ENCODE data around the gene ATRNL1.
"Not testable (repeated sequence)": the region's sequence is repeated elsewhere in the genome, so short reads cannot be mapped to it uniquely, and the experiment has no call there.

ATRNL1 gene

DNA sequence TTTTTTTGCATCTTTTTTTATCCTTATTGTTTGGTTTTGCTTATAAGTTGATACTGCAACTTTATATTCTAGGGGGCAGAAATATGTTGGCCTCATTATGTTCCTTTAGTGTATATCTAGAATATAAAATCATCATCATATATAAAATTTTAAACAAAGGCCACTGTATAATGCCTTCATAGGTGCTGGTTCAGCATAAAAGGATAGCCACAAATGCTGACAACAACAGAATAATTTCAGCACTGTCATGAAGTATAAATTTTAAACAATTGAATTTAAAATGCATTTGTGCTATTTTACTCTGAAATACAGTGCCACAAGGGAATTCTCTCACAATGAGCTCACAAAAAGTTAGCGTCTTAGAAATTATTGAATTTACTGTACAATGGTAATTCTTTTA lies 285.9 kb downstream of the ATRNL1 start:
- H3K9ac ChIP-seq (ENCODE audit: low read length) = no peak overlapping the region
- no peak overlapping the region for H3K27ac ChIP-seq (ENCODE audit: low read length)
- H3K9me3 ChIP-seq (ENCODE audit: control insufficient read depth, low read depth, low read length) = no peaks in the 10 kb centered on the region
- no peaks in the 10 kb centered on the region for H3K4me1 ChIP-seq (ENCODE audit: control insufficient read depth, low read depth, low read length)
- no peaks in the 10 kb centered on the region for H3K36me3 ChIP-seq (ENCODE audit: control insufficient read depth, low read depth, low read length)
- H3K4me3 ChIP-seq (ENCODE audit: low read length) = no peak overlapping the region
- no peaks in the 10 kb centered on the region for H3K27me3 ChIP-seq (ENCODE audit: control insufficient read depth, insufficient read depth, low read length)

DNA sequence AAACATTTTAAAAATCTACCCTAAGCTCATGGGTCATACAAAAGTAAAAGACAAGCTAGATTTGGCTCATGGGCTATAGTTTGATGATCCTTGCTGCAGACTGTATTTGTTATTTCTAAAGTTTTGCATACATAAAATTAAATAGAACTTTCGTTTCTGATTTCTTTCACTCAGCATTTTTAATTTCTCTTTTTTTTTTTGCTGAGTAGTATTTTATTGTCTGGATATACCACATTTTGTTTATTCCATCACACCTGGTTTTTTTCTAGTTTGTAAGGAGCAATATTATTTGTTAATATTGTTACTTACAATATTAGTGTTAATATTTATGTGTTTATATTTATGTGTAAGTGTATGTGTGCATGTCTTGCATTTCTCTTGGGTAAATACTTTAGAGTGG lies 291.5 kb downstream of the ATRNL1 start:
- H3K9me3 ChIP-seq (ENCODE audit: control insufficient read depth, low read depth, low read length) = no peaks in the 10 kb centered on the region
- H3K27ac ChIP-seq (ENCODE audit: low read length) = no peak overlapping the region
- H3K4me3 ChIP-seq (ENCODE audit: low read length) = no peak overlapping the region
- no peaks in the 10 kb centered on the region for H3K27me3 ChIP-seq (ENCODE audit: control insufficient read depth, insufficient read depth, low read length)
- H3K9ac ChIP-seq (ENCODE audit: low read length) = no peak overlapping the region
- H3K4me1 ChIP-seq (ENCODE audit: control insufficient read depth, low read depth, low read length) = no peaks in the 10 kb centered on the region
- H3K36me3 ChIP-seq (ENCODE audit: control insufficient read depth, low read depth, low read length) = no peaks in the 10 kb centered on the region

DNA sequence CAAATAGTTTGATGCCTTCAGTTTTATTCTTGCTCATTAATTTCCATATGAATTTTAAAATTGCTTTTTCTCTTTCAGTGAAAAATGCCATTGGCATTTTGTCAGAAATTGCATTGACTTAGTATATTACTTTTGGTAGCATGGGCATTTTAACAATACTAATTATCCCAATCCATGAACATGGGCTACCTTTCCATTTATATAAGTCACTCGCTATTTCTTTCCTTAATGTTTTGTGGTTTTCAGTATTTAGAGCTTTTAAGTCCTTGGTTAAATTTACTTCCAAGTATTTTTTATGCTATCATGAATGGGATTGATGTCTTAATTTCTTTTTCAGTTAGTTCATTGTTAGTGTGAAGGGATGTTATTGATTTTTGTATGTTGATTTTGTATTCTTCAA lies 297.4 kb downstream of the ATRNL1 start:
- H3K4me1 ChIP-seq (ENCODE audit: control insufficient read depth, low read depth, low read length) = no peaks in the 10 kb centered on the region
- H3K4me3 ChIP-seq (ENCODE audit: low read length) = no peak overlapping the region
- no peaks in the 10 kb centered on the region for H3K36me3 ChIP-seq (ENCODE audit: control insufficient read depth, low read depth, low read length)
- H3K27me3 ChIP-seq (ENCODE audit: control insufficient read depth, insufficient read depth, low read length) = no peaks in the 10 kb centered on the region
- no peaks in the 10 kb centered on the region for H3K9me3 ChIP-seq (ENCODE audit: control insufficient read depth, low read depth, low read length)
- no peak overlapping the region for H3K9ac ChIP-seq (ENCODE audit: low read length)
- no peak overlapping the region for H3K27ac ChIP-seq (ENCODE audit: low read length)

DNA sequence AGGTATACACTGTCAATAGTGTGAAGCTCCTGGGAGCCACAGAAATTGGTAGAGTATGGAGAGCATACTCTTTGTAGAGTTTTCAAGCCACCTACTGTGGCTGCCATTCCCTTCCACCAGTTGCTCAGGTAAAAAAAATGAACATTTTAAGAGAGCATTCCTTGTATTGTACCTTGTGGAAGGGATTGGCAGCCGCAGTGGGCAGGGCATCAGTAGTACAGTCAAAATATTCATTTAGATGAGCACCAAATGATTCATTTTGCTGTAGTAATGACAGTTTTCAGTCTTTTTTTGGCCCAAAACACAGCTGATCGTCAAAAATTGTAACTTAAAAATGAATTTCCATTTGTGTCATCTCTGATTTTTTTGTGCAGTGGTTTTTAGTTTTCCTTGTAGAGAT lies 304.9 kb downstream of the ATRNL1 start:
- Histone ChIP-seq H3K4me1 (ENCODE audit: control insufficient read depth, low read depth, low read length) (no peaks in the 10 kb centered on the region), H3K9me3 (ENCODE audit: control insufficient read depth, low read depth, low read length) (no peaks in the 10 kb centered on the region), H3K4me3 (ENCODE audit: low read length) (no peak overlapping the region), H3K27me3 (ENCODE audit: control insufficient read depth, insufficient read depth, low read length) (no peaks in the 10 kb centered on the region), H3K36me3 (ENCODE audit: control insufficient read depth, low read depth, low read length) (no peaks in the 10 kb centered on the region), H3K27ac (ENCODE audit: low read length) (no peak overlapping the region), H3K9ac (ENCODE audit: low read length) (no peak overlapping the region)

DNA sequence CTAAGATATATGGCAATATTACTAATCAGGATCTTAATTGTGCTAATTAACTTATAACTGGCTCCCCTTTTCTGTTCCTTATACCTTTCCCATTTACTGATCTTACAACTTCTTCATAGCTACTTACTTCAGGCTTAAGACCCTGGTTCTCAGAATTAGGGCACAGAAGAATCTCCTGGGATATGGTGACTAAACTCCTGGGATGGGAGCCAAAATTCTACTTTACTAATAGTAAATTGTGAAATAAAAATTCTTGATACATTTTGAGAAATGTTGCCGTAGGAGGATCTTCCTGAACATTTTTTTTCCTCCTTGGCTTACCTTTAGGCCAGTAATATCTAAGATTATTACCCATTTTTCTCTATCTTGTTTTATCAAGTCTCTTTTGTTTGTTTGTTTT lies 309.5 kb downstream of the ATRNL1 start:
- H3K4me3 ChIP-seq (ENCODE audit: low read length) = no peak overlapping the region

DNA sequence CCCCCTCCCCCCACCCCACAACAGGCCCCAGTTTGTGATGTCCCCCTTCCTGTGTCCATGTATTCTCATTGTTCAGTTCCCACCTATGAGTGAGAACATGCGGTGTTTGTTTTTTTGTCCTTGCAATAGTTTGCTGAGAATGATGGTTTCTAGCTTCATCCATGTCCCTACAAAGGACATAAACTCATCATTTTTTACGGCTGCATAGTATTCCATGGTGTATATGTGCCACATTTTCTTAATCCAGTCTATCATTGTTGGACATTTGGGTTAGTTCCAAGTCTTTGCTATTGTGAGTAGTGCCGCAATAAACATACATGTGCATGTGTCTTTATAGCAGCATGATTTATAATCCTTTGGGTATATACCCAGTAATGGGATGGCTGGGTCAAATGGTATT lies 312.7 kb downstream of the ATRNL1 start:
- H3K36me3 ChIP-seq (ENCODE audit: control insufficient read depth, low read depth, low read length); H3K27me3 ChIP-seq (ENCODE audit: control insufficient read depth, insufficient read depth, low read length); H3K27ac ChIP-seq (ENCODE audit: low read length); H3K4me3 ChIP-seq (ENCODE audit: low read length); H3K9me3 ChIP-seq (ENCODE audit: control insufficient read depth, low read depth, low read length); H3K4me1 ChIP-seq (ENCODE audit: control insufficient read depth, low read depth, low read length); H3K9ac ChIP-seq (ENCODE audit: low read length): not testable (repeated sequence)

More for the DNA sequence above, 309.5 kb downstream of the ATRNL1 start:
- H3K9me3 ChIP-seq (ENCODE audit: control insufficient read depth, low read depth, low read length) = no peaks in the 10 kb centered on the region
- H3K36me3 ChIP-seq (ENCODE audit: control insufficient read depth, low read depth, low read length) = no peaks in the 10 kb centered on the region
- no peak overlapping the region for H3K9ac ChIP-seq (ENCODE audit: low read length)
- H3K27ac ChIP-seq (ENCODE audit: low read length) = no peak overlapping the region
- no peaks in the 10 kb centered on the region for H3K4me1 ChIP-seq (ENCODE audit: control insufficient read depth, low read depth, low read length)
- no peaks in the 10 kb centered on the region for H3K27me3 ChIP-seq (ENCODE audit: control insufficient read depth, insufficient read depth, low read length)

DNA sequence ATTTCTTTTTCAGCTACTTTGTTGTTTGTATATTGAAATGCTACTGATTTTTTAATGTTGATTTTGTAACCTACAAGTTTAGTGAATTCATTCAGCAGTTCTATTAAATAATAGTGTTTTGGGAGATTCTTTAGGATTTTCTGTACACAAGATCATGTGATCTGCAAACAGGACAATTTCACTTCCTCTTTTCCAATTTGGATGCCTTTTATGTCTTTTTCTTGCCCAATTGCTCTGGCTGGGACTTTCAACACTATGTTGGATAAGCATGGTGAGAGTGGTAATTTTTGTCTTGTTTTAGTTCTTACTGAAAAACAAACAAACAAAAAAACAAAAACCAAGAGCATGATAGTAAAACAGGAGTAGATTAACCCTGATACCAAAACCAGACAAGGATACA lies 316.2 kb downstream of the ATRNL1 start:
- H3K4me3 ChIP-seq (ENCODE audit: low read length) = no peak overlapping the region
- H3K27me3 ChIP-seq (ENCODE audit: control insufficient read depth, insufficient read depth, low read length) = no peaks in the 10 kb centered on the region
- H3K36me3 ChIP-seq (ENCODE audit: control insufficient read depth, low read depth, low read length) = no peaks in the 10 kb centered on the region
- H3K9ac ChIP-seq (ENCODE audit: low read length) = no peak overlapping the region
- no peaks in the 10 kb centered on the region for H3K4me1 ChIP-seq (ENCODE audit: control insufficient read depth, low read depth, low read length)
- H3K27ac ChIP-seq (ENCODE audit: low read length) = no peak overlapping the region
- no peaks in the 10 kb centered on the region for H3K9me3 ChIP-seq (ENCODE audit: control insufficient read depth, low read depth, low read length)

DNA sequence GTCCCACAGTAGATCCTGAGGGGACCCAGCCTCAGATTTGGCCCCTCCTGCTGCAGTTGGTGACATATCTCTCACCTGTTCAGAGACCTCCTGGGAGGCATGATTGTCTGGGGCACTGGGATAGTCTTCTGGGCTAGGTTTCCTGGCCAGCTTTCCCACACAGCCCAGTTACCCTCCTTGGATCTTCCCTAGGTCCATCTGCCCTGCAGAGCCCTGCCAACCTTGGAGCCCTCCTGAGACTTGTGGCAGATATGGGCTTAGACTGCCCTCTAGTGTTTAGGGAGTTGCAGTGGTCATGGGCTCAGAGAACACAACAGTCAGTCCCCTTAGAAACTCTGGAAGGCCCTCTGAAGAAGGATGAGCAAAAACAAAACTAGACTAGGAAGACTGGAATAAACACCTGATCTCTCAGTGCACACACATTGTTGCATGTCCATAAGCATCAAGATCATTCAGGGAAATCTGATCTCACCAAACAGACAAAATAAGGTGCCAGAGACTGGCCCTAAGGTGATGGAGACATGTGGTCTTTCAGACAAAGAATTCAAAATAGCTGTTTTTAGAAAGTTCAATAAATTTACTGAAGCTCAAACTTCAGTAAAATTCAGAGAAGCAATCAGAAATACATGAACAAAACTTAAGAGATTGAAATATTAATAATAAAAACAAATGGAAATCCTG lies 324.6 kb downstream of the ATRNL1 start:
- no peaks in the 10 kb centered on the region for H3K4me1 ChIP-seq (ENCODE audit: control insufficient read depth, low read depth, low read length)
- no peak overlapping the region for H3K27ac ChIP-seq (ENCODE audit: low read length)
- no peak overlapping the region for H3K4me3 ChIP-seq (ENCODE audit: low read length)
- no peaks in the 10 kb centered on the region for H3K27me3 ChIP-seq (ENCODE audit: control insufficient read depth, insufficient read depth, low read length)
- H3K9me3 ChIP-seq (ENCODE audit: control insufficient read depth, low read depth, low read length) = no peaks in the 10 kb centered on the region
- H3K36me3 ChIP-seq (ENCODE audit: control insufficient read depth, low read depth, low read length) = no peaks in the 10 kb centered on the region
- no peak overlapping the region for H3K9ac ChIP-seq (ENCODE audit: low read length)

DNA sequence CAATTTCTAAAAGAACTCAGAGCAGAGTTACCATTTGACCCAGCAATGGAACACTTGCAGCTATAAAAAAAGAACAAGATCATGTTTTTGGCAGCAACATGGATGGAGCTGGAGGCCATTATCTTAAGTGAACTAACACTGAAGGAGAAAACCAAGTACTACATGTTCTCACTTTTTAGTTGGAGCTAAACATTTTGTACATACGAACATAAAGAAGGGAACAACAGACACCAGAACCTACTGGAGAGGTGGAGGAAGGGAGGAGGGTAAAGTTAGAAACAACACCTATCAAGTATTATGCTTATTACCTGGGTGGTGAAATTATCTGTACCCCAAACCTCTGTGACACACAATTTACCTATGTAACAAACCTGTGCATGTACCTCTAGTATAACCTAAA lies 329.5 kb downstream of the ATRNL1 start:
- H3K36me3 ChIP-seq (ENCODE audit: control insufficient read depth, low read depth, low read length) = no peaks in the 10 kb centered on the region
- no peaks in the 10 kb centered on the region for H3K4me1 ChIP-seq (ENCODE audit: control insufficient read depth, low read depth, low read length)
- no peak overlapping the region for H3K9ac ChIP-seq (ENCODE audit: low read length)
- no peak overlapping the region for H3K27ac ChIP-seq (ENCODE audit: low read length)
- no peaks in the 10 kb centered on the region for H3K9me3 ChIP-seq (ENCODE audit: control insufficient read depth, low read depth, low read length)
- H3K4me3 ChIP-seq (ENCODE audit: low read length) = no peak overlapping the region
- H3K27me3 ChIP-seq (ENCODE audit: control insufficient read depth, insufficient read depth, low read length) = no peaks in the 10 kb centered on the region

DNA sequence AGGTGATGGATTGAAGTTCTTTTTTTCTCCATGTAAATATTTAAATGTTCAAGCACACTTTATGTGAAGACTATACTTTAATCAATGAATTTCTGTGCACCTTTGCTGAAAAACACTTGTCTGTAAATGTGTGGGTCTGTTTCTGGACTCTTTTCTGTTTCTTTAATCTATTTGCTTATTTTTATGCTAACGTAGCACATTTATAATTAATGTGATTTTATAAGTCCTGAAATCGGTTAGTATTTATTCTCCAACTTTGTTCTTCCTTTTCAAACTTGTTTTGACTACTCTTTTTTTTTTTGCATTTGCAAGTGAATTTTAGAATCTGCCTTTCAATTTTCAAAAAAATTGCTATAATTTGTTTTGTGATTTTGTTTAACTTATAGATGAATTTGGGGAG lies 334.4 kb downstream of the ATRNL1 start:
- H3K27ac ChIP-seq (ENCODE audit: low read length) = no peak overlapping the region
- no peaks in the 10 kb centered on the region for H3K36me3 ChIP-seq (ENCODE audit: control insufficient read depth, low read depth, low read length)
- H3K4me1 ChIP-seq (ENCODE audit: control insufficient read depth, low read depth, low read length) = no peaks in the 10 kb centered on the region
- no peaks in the 10 kb centered on the region for H3K9me3 ChIP-seq (ENCODE audit: control insufficient read depth, low read depth, low read length)
- no peak overlapping the region for H3K9ac ChIP-seq (ENCODE audit: low read length)
- H3K27me3 ChIP-seq (ENCODE audit: control insufficient read depth, insufficient read depth, low read length) = no peaks in the 10 kb centered on the region
- no peak overlapping the region for H3K4me3 ChIP-seq (ENCODE audit: low read length)

DNA sequence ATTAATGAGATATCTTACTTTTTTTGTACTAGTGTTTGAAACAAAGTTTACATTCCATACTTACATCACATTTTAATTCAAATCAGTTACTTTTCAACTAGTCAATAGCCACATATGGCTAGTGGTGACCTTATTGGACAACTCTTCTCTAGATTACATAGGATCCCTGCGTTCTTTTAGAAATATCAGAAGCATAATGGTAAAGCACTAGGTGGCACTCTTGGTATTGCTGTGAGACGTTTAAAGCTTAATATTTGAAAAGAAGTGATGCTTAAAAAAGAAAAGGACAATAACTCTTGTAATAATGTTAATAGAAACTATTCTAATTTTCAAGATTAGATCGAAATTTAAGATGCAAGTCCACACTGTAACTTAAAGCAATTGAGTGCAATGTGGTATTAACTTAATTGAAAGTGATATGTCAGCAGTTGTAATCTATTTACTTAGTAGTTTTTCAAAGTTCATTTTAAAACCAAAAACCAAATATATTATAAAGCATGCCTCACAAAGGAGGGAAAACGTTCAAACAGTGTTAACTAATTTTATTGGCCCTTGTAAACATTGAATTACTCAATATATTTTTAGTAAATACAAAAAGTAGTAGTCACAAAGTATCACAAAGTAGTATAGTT lies 339.1 kb downstream of the ATRNL1 start:
- Histone ChIP-seq H3K4me1 (ENCODE audit: control insufficient read depth, low read depth, low read length) (no peaks in the 10 kb centered on the region), H3K9me3 (ENCODE audit: control insufficient read depth, low read depth, low read length) (no peaks in the 10 kb centered on the region), H3K27me3 (ENCODE audit: control insufficient read depth, insufficient read depth, low read length) (no peaks in the 10 kb centered on the region), H3K9ac (ENCODE audit: low read length) (no peak overlapping the region), H3K4me3 (ENCODE audit: low read length) (no peak overlapping the region), H3K27ac (ENCODE audit: low read length) (no peak overlapping the region), H3K36me3 (ENCODE audit: control insufficient read depth, low read depth, low read length) (no peaks in the 10 kb centered on the region)

DNA sequence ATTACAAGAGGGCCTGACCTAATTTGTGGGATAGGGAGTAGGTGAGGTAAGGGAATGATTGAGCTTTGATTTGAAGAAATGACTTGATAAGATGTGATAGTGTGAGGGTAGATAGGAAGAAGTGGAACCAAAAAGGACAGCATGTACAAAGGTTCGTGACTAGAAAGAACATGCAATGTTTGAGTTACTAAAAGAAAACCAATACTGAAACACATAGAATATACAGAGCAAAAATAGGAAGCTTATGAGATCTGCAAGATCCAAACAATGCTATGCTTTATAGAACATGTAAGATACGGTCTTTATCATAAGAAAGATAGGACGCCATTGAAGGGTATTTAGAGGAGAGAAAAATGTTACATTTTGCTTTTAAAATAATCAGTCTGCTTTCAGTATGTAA lies 343.8 kb downstream of the ATRNL1 start:
- Histone ChIP-seq H3K9ac (ENCODE audit: low read length) (no peak overlapping the region), H3K36me3 (ENCODE audit: control insufficient read depth, low read depth, low read length) (no peaks in the 10 kb centered on the region), H3K9me3 (ENCODE audit: control insufficient read depth, low read depth, low read length) (no peaks in the 10 kb centered on the region), H3K4me3 (ENCODE audit: low read length) (no peak overlapping the region), H3K4me1 (ENCODE audit: control insufficient read depth, low read depth, low read length) (no peaks in the 10 kb centered on the region), H3K27me3 (ENCODE audit: control insufficient read depth, insufficient read depth, low read length) (no peaks in the 10 kb centered on the region), H3K27ac (ENCODE audit: low read length) (no peak overlapping the region)
